Suprapubic skin (tissue), 3 donors: ENCODE results near the gene MAP7.

ENCODE experiments used
- CTCF ChIP-seq, 2 donors: fragments of 200-600 bp in 1 of 2; fragments of 450-650 bp in 1 of 2; sonication (generic) in 1 of 2; IDR thresholded peaks; one replicate each; pipeline ENCODE4 v1.5.1; 2016 to 2019; ENCODE audit warnings: antibody characterized with exemption in 2 of 2, mild to moderate bottlenecking in 1 of 2, moderate library complexity in 1 of 2
- POLR2A ChIP-seq, 2 donors: fragments of 450-650 bp; IDR thresholded peaks; one replicate each; pipeline ENCODE4 v1.6.1; 2017; ENCODE audit warnings: antibody characterized with exemption in 2 of 2, mild to moderate bottlenecking in 2 of 2, moderate library complexity in 2 of 2

DNA sequence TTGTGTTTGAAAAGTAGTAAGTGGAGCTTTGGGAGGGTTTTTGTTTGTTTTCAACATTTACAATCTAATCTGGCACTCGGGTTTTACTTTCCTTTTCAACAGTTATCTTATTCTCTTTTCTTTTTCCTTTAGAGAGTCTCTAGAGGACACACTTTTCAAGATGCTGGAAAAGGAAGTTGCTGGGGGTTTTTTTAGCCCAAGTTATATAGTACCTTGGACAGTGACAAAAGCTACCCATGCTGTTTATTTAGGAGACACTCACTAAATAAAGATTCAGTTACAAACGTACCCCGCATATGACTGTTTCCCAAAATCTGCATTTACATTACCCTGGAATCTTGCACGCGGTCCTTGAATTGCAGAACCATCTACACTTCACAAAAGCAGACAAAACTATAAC, 78.8 kb downstream of the MAP7 start:
- no peak for TF ChIP-seq CTCF (IDR thresholded peaks at IDR 0.05)
- TF ChIP-seq POLR2A (IDR thresholded peaks at IDR 0.05): no peak
